ENCODE measurements around the gene RTL1. TPM values are rescaled to one million over a fixed set of nuclear protein-coding genes. Genes with fewer than 3 reads are reported as not detected.

The RTL1 gene
- polyA plus RNA-seq, 1 experiment, result not detected

DNA sequence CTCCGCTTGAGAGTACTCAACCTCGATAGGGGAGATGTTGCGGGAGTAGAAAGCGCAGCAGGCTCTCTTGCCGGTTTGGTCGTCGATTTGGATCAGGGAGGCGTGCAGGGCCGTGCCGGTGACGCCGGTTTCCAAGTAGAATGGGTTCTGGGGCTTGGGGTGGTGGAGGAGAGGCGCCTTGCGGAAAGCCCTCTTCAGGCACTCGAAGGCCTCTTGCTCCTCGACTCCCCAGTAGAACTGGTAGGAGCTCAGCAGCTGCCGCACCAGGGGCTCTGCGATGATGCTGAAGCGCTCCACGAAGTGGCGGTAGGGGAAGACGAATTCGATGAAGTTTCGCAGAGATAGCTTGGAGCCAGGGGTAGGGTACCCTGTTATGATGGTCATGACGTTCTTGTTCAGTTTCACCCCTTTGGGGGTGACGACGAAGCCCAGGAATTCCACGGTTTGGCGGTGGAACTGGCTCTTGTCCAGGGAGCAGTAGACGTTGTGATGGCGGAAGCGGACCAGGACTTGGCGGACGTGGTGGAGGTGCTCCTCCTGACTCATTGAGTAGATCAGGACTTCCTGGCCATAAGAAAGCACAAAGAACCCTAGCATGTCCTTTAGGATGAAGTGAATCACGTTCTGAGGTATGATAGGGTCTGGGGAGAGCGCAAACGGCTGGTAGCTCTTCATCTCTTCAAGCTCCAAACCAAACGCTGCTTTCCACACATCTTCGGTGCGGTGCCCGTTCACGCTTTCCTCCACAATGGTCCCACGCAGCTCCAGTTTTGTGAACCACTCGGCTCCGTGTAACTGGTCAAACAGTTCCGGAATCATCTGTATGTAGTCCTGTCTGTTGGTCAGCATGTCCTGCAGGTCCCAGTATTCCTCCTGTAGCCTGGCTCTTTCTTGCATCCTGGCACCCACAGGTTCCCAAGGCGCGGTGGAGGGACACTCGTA is 21.2 kb downstream of the RTL1 start:
- Histone ChIP-seq H3K4me3 (ENCODE audit: low read depth, low read length) (no peak overlapping the region), H3K36me3 (ENCODE audit: control insufficient read depth, insufficient read depth, low read length) (peaks cover 31% of the 10 kb centered on the region), H3K27me3 (ENCODE audit: control insufficient read depth, insufficient read depth, low read length) (no peaks in the 10 kb centered on the region)
- CTCF ChIA-PET, result no interaction called here
- TF ChIP-seq, protein P1, sequence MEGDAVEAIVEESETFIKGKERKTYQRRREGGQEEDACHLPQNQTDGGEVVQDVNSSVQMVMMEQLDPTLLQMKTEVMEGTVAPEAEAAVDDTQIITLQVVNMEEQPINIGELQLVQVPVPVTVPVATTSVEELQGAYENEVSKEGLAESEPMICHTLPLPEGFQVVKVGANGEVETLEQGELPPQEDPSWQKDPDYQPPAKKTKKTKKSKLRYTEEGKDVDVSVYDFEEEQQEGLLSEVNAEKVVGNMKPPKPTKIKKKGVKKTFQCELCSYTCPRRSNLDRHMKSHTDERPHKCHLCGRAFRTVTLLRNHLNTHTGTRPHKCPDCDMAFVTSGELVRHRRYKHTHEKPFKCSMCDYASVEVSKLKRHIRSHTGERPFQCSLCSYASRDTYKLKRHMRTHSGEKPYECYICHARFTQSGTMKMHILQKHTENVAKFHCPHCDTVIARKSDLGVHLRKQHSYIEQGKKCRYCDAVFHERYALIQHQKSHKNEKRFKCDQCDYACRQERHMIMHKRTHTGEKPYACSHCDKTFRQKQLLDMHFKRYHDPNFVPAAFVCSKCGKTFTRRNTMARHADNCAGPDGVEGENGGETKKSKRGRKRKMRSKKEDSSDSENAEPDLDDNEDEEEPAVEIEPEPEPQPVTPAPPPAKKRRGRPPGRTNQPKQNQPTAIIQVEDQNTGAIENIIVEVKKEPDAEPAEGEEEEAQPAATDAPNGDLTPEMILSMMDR (IDR thresholded peaks at IDR 0.05; ENCODE audit: insufficient read depth, low read depth, low read length), result no peak
- DNase-seq (ENCODE audit: low read depth), result no peak
- POLR2A ChIA-PET, result no interaction called here

DNA sequence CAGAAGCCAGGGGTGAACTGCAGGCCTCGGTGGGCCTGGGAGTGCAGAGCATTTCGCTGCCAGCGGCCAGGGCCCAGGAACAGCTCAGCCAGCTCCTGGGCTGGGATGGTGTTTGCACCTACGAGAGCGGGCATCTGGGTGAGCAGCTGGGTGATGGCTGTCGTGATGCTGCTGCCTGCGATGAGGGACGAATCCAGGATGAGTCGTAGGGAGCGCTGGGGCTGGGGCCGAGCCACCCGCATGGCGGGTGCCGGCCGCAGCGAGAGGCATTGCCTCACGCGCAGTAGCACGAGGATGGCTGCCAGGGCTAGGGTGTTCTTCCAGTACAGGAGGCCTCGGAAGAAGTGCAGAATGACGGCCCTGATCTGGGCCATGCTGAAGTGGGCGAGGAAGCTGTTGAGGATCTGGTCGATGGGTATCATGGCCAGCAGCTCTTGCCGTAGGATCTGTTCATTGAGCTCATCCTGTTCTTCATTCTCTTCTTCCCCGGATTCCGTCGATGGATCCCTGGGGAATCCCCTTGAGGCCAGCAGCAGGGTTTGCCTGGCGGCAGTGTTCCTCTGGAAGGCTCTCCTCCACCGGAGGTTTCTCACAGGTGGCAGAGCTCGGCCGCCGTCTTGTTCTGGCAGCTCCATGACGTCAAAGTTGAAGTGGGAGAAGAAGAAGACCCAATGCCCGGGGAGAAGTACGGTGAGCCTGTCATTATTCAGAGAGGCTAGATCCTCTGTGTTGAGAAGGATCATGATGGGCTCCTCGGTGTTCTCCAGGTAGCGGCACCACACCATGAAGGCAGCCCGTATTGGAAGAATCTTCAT is 22.1 kb downstream of the RTL1 start:
- H3K27me3 ChIP-seq (ENCODE audit: control insufficient read depth, insufficient read depth, low read length), result no peaks in the 10 kb centered on the region
- TF ChIP-seq, protein P1 (IDR thresholded peaks at IDR 0.05; ENCODE audit: insufficient read depth, low read depth, low read length), result no peak
- peaks cover 31% of the 10 kb centered on the region for H3K36me3 ChIP-seq (ENCODE audit: control insufficient read depth, insufficient read depth, low read length)
- ChIA-PET POLR2A (no interaction called here), CTCF (no interaction called here)
- H3K4me3 ChIP-seq (ENCODE audit: low read depth, low read length), result no peak overlapping the region
- no peak for DNase-seq (ENCODE audit: low read depth)

DNA sequence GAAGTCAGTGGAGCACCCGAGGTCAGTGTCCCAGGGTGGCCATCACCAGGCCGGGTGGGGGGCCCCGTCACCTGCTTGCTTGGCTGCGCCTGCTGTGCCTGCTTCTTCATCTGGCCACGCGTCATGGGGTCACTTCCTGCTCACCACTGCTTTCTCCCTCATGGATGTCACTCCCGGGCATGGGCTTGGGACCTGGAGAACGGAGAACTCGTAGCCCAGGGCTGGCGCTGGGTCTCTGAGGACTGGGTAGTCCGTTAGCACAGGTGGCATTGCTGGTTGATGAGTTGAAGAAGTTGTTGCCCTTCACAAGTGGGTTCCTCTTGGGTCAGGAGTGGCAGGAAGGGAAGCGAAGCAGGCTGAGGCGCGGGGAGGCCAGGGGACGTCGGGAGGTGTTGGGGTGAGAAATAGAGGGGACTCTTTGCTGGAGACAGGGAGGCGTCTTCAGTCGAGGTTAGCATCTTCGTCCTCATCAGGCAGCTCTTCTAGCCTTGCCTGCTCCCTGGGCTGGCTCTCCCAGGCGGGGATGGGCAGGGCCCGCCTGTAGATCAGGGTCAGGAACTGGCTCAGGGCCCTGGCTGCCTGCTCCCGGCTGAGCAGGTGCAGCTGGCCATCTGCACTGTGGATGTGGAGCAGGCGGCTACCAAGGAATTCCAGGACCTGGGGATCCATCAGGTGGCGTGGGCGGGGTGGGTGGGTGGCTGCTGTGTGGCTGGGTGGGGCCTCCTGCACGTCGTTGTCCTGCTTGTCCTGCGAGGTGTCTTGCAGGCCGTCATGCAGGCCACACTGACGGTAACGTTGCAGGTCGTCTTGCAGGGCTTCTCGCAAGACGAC is 23.0 kb downstream of the RTL1 start:
- Histone ChIP-seq H3K36me3 (ENCODE audit: control insufficient read depth, insufficient read depth, low read length) (peaks cover 32% of the 10 kb centered on the region), H3K27me3 (ENCODE audit: control insufficient read depth, insufficient read depth, low read length) (no peaks in the 10 kb centered on the region), H3K4me3 (ENCODE audit: low read depth, low read length) (no peak overlapping the region)
- DNase-seq (ENCODE audit: low read depth), result no peak
- ChIA-PET POLR2A (no interaction called here), CTCF (no interaction called here)
- TF ChIP-seq, protein P1 (IDR thresholded peaks at IDR 0.05; ENCODE audit: insufficient read depth, low read depth, low read length), result no peak

DNA sequence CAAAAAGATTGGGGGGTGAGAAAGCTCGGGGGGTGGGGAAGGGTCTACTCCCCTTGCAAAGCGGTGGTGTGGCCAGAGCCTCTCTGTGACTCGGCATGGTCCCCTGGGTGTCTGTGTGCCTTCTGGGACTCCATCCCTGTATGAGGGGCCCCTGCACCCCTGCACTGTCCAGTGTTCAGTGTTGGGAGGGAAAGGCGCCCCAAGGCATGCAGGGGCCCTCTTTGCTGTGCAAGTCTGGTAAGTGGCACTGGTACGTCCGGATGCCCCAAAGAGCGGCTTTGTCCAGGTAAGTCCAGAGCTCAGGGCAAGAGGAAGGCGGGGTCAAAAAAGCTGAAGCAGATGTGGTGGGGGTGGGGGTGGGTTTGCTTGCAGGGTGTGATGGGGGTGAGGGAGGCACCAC is 23.7 kb downstream of the RTL1 start:
- Histone ChIP-seq H3K4me3 (ENCODE audit: low read depth, low read length) (no peak overlapping the region), H3K27me3 (ENCODE audit: control insufficient read depth, insufficient read depth, low read length) (no peaks in the 10 kb centered on the region), H3K36me3 (ENCODE audit: control insufficient read depth, insufficient read depth, low read length) (peaks cover 30% of the 10 kb centered on the region)
- DNase-seq (ENCODE audit: low read depth), result no peak
- TF ChIP-seq, protein P1 (IDR thresholded peaks at IDR 0.05; ENCODE audit: insufficient read depth, low read depth, low read length), result no peak
- ChIA-PET POLR2A (no interaction called here), CTCF (no interaction called here)

All from BJ (cell line).